ENCODE results near the gene SMARCA5.

- TF ChIP-seq CTCF (IDR thresholded peaks at IDR 0.05) (no peak), POLR2A (IDR thresholded peaks at IDR 0.05) (no peak)
Observed at GRCh38 chr4:143506031-143506430, 7.5 kb upstream of the SMARCA5 start.

Data from esophagus squamous epithelium (tissue), 4 donors.